Hepatocyte (in vitro differentiated cells): ENCODE data around the gene CCM2. TPM values are rescaled to one million over a fixed set of nuclear protein-coding genes. Genes with fewer than 3 reads are reported as not detected.

Experiments
- DNase-seq: peaks from one replicate; pipeline ENCODE4 v3.0.0-alpha.2; 2016; ENCODE audit warnings: low spot score
- H2AFZ ChIP-seq: fragments of 200-600 bp; sonication (generic); 2 replicates; pipeline ENCODE4 v1.6.0; 2016; ENCODE audit warnings: antibody characterized with exemption, mild to moderate bottlenecking
- H3K27ac ChIP-seq: fragments of 200-600 bp; sonication (generic); 2 replicates; pipeline ENCODE4 v1.5.1; 2016; ENCODE audit warnings: mild to moderate bottlenecking
- H3K27me3 ChIP-seq: fragments of 200-600 bp; sonication (generic); 2 replicates; pipeline ENCODE4 v1.6.1; 2016
- H3K36me3 ChIP-seq: fragments of 200-600 bp; sonication (generic); replicated peaks from 2 replicates; pipeline ENCODE4 v1.5.1; 2016; ENCODE audit warnings: low read depth; ENCODE audit not compliant: insufficient read depth
- H3K4me1 ChIP-seq: fragments of 200-600 bp; sonication (generic); 2 replicates; pipeline ENCODE4 v1.5.1; 2016; ENCODE audit warnings: mild to moderate bottlenecking, moderate library complexity; ENCODE audit not compliant: insufficient read depth
- H3K4me2 ChIP-seq: fragments of 200-600 bp; sonication (generic); 2 replicates; pipeline ENCODE4 v1.6.0; 2016
- H3K4me3 ChIP-seq: fragments of 200-600 bp; sonication (generic); 2 replicates; pipeline ENCODE4 v1.5.1; 2016; ENCODE audit warnings: mild to moderate bottlenecking
- H3K79me2 ChIP-seq: fragments of 200-600 bp; sonication (generic); 2 replicates; pipeline ENCODE4 v1.6.0; 2017; ENCODE audit warnings: mild to moderate bottlenecking
- H3K9me2 ChIP-seq: fragments of 200-600 bp; sonication (generic); replicated peaks from 2 replicates; pipeline ENCODE4 v1.6.0; 2017; ENCODE audit warnings: mild to moderate bottlenecking; ENCODE audit not compliant: insufficient read depth
- H3K9me3 ChIP-seq: fragments of 200-600 bp; sonication (generic); 2 replicates; pipeline ENCODE4 v1.5.1; 2016; ENCODE audit warnings: low read depth, mild to moderate bottlenecking
- H4K20me1 ChIP-seq: fragments of 200-600 bp; sonication (generic); 2 replicates; pipeline ENCODE4 v1.6.0; 2016; ENCODE audit warnings: mild to moderate bottlenecking; ENCODE audit not compliant: insufficient read depth, poor library complexity, severe bottlenecking
- EZH2 ChIP-seq: fragments of 200-600 bp; sonication (generic); IDR thresholded peaks from 2 replicates; pipeline ENCODE4 v1.6.1; 2016; ENCODE audit warnings: antibody characterized with exemption, mild to moderate bottlenecking, borderline replicate concordance
- EZH2phosphoT487 ChIP-seq: fragments of 200-600 bp; sonication (generic); IDR thresholded peaks from one replicate; pipeline ENCODE4 v1.6.1; 2018; ENCODE audit warnings: antibody characterized with exemption, mild to moderate bottlenecking, low read depth, moderate library complexity; ENCODE audit not compliant: unreplicated experiment, severe bottlenecking
- WGBS: methylation state at CpG from one replicate; pipeline ENCODE4 v1.1.6; 2016; ENCODE audit warnings: low lambda C conversion rate; ENCODE audit errors: missing lambda C conversion rate; 5-methylcytosine and 5-hydroxymethylcytosine counted together
- polyA plus RNA-seq: library from polyadenylated mRNA; unstranded; fragments of >200 nt; fragmentation: Nextera tagmentation; extraction: Ambion mirVana; gene quantifications from 2 replicates; pipeline ENCODE4 v1.2.1, GENCODE V29; 2016
- total RNA-seq: library from RNA; depleted of rRNA; stranded (reverse); fragments of >200 nt; gene quantifications from 2 replicates; pipeline ENCODE4 v1.2.3, GENCODE V29; 2014
- TF ChIP-seq, protein P1 (sequence below): fragments of 200-600 bp; sonication (generic); IDR thresholded peaks from 2 replicates; pipeline ENCODE4 v1.5.1; 2016; ENCODE audit warnings: antibody characterized with exemption, mild to moderate bottlenecking; ENCODE audit not compliant: poor library complexity

CCM2 gene
- total and polyA plus RNA-seq, 2 experiments from 2014 or later = 32.2 to 57.1 TPM

- peak overlapping the region; percentile 97 for H3K4me2 ChIP-seq
- H3K9me3 ChIP-seq = no peaks in the 10 kb centered on the region
- peak; percentile 73 for DNase-seq
- peak overlapping the region; percentile 90 for H3K4me3 ChIP-seq
- peak overlapping the region; percentile 76 for H2AFZ ChIP-seq
- WGBS = 12% methylated on average over 21 of the region's 22 CpGs
- peaks cover 2% of the 10 kb centered on the region for H3K4me1 ChIP-seq
- no peaks in the 10 kb centered on the region for H3K36me3 ChIP-seq
- no peaks in the 10 kb centered on the region for H3K27me3 ChIP-seq
- no peak for TF ChIP-seq EZH2phosphoT487
- TF ChIP-seq EZH2 = no peak
- TF ChIP-seq, protein P1, sequence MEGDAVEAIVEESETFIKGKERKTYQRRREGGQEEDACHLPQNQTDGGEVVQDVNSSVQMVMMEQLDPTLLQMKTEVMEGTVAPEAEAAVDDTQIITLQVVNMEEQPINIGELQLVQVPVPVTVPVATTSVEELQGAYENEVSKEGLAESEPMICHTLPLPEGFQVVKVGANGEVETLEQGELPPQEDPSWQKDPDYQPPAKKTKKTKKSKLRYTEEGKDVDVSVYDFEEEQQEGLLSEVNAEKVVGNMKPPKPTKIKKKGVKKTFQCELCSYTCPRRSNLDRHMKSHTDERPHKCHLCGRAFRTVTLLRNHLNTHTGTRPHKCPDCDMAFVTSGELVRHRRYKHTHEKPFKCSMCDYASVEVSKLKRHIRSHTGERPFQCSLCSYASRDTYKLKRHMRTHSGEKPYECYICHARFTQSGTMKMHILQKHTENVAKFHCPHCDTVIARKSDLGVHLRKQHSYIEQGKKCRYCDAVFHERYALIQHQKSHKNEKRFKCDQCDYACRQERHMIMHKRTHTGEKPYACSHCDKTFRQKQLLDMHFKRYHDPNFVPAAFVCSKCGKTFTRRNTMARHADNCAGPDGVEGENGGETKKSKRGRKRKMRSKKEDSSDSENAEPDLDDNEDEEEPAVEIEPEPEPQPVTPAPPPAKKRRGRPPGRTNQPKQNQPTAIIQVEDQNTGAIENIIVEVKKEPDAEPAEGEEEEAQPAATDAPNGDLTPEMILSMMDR = no peak
- H3K9me2 ChIP-seq = no peaks in the 10 kb centered on the region
- no peaks in the 10 kb centered on the region for H4K20me1 ChIP-seq
- H3K79me2 ChIP-seq = no peaks in the 10 kb centered on the region
- no peak overlapping the region for H3K27ac ChIP-seq
These were observed 89.4 kb downstream of the CCM2 start for GRCh38 chr7:45089341-45089891.

GRCh38 chr7:45092100-45092930 lies 92.3 kb downstream of the CCM2 start:
- no peak overlapping the region for H2AFZ ChIP-seq
- no peak for DNase-seq
- no peaks in the 10 kb centered on the region for H3K36me3 ChIP-seq
- 55% methylated on average over 7 of the region's 7 CpGs for WGBS
- H4K20me1 ChIP-seq = no peaks in the 10 kb centered on the region
- H3K4me1 ChIP-seq = peaks cover 2% of the 10 kb centered on the region
- TF ChIP-seq, protein P1 = no peak
- TF ChIP-seq EZH2phosphoT487 (no peak), EZH2 (no peak)
- no peaks in the 10 kb centered on the region for H3K9me3 ChIP-seq
- H3K4me3 ChIP-seq = no peak overlapping the region
- no peaks in the 10 kb centered on the region for H3K79me2 ChIP-seq
- H3K27me3 ChIP-seq = no peaks in the 10 kb centered on the region
- H3K27ac ChIP-seq = no peak overlapping the region
- no peak overlapping the region for H3K4me2 ChIP-seq
- H3K9me2 ChIP-seq = no peaks in the 10 kb centered on the region

DNA sequence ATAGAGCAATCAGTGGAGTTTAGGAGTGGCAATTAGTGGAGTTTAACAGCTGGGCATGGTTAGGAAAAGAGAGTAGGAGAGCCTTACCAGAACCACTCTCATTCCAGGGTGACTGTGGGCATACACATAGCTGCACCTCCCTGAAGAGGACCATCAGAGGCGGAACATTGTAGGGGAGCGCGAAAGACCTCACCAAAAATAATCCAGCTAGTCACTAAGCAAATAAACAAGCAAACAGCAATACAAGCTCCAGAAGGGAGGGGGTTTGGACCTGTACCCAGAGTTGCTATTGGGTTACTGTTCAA lies 92.9 kb downstream of the CCM2 start:
- no peak for TF ChIP-seq EZH2phosphoT487
- TF ChIP-seq, protein P1 = no peak
- no peak for TF ChIP-seq EZH2
- no peak overlapping the region for H3K27ac ChIP-seq
- H3K9me2 ChIP-seq = no peaks in the 10 kb centered on the region
- H3K4me1 ChIP-seq = peaks cover 2% of the 10 kb centered on the region
- H3K4me3 ChIP-seq = no peak overlapping the region
- H3K4me2 ChIP-seq = no peak overlapping the region
- no peak overlapping the region for H2AFZ ChIP-seq
- no peaks in the 10 kb centered on the region for H3K36me3 ChIP-seq
- no peak for DNase-seq
- H4K20me1 ChIP-seq = no peaks in the 10 kb centered on the region
- no peaks in the 10 kb centered on the region for H3K9me3 ChIP-seq
- H3K27me3 ChIP-seq = no peaks in the 10 kb centered on the region
- H3K79me2 ChIP-seq = no peaks in the 10 kb centered on the region
- 75% methylated on average over 3 of the region's 3 CpGs for WGBS
